Immature natural killer cell (primary cell): ENCODE results near the gene LASP1NB.

Experiments used
- DNase-seq, 3 donors: peaks; one replicate each; pipeline ENCODE4 v3.0.0; 2022; ENCODE audit warnings: mixed read lengths in 1 of 3
- H3K27ac Mint-ChIP-seq, 6 donors: one replicate each; pipeline ENCODE4 v1.8.0; 2020; ENCODE audit warnings: mixed read lengths in 6 of 6, mild to moderate bottlenecking in 5 of 6, inconsistent platforms in 4 of 6, moderate library complexity in 3 of 6
- H3K27me3 Mint-ChIP-seq, 3 donors: one replicate each; pipeline ENCODE4 v1.8.0; 2020 to 2021; ENCODE audit warnings: low read depth in 3 of 3, mild to moderate bottlenecking in 3 of 3, mixed read lengths in 3 of 3, moderate library complexity in 3 of 3, inconsistent platforms in 1 of 3
- H3K36me3 Mint-ChIP-seq, 3 donors: one replicate each; pipeline ENCODE4 v1.8.0; 2020; ENCODE audit warnings: mixed read lengths in 3 of 3, inconsistent platforms in 2 of 3, mild to moderate bottlenecking in 2 of 3
- H3K4me1 Mint-ChIP-seq, 2 donors: one replicate each; pipeline ENCODE4 v1.8.0; 2020; ENCODE audit warnings: inconsistent platforms in 2 of 2, mild to moderate bottlenecking in 2 of 2, mixed read lengths in 2 of 2, moderate library complexity in 1 of 2
- H3K4me3 Mint-ChIP-seq, 5 donors: one replicate each; pipeline ENCODE4 v1.8.0; 2020; ENCODE audit warnings: mild to moderate bottlenecking in 5 of 5, mixed read lengths in 5 of 5, inconsistent platforms in 3 of 5, moderate library complexity in 3 of 5
- H3K9me3 Mint-ChIP-seq, 6 donors: one replicate each; pipeline ENCODE4 v1.8.0; 2020; ENCODE audit warnings: mild to moderate bottlenecking in 6 of 6, mixed read lengths in 6 of 6, inconsistent platforms in 4 of 6, moderate library complexity in 3 of 6

The LASP1NB gene

DNA sequence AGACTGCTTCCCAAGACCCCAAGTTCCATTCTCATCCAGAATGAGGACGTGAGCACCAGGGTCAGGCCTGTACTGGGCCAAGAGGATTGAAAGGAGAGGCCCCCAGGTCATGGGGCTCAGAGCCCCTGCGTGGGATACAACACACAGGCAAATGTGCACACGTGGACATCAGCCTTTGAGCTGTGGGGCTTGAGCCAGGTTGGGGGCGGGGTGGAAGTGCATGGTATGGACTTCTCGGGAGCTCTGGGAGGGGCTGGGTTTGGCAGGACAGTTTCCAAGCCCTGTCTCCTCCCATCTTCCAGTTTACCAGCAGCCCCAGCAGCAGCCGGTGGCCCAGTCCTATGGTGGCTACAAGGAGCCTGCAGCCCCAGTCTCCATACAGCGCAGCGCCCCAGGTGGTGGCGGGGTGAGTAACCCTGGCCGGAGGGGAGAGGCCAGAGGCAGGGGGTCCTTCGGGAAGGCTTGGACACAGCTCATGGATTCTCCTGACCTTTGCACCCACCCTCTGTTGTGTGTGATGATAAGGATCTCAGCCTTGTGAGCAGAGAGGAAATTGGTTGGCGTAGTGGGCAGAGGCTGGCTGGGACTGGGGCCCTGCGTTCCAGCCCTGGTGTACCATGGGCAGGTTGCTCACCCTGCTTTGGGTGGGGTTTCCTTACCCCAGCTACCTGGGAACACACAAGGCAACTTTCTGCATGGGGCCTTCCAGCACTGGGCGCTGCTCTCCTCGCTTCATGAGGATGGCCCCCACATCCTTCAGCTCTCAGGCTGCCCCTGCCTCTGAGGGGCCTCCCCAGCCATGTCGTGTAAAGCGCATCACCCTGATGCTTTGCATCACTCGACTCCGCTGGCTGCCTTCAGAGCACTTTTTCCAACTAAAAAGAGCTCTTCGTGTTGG, 10.4 kb upstream of the LASP1NB start:
- H3K4me3 Mint-ChIP-seq: peak overlapping the region in 4 of 5 donors; percentile 6 to 41 (median 29)
- peaks cover 65 to 69% of the 10 kb centered on the region in 2 donors for H3K4me1 Mint-ChIP-seq
- no peak for DNase-seq
- peak overlapping the region; percentile 85 to 93 (median 88) for H3K27ac Mint-ChIP-seq
- H3K9me3 Mint-ChIP-seq: no peaks in the 10 kb centered on the region
- H3K36me3 Mint-ChIP-seq: peaks cover 12 to 32% (median 14%) of the 10 kb centered on the region in 3 donors
- peaks cover 10 to 15% (median 11%) of the 10 kb centered on the region in 3 donors for H3K27me3 Mint-ChIP-seq

DNA sequence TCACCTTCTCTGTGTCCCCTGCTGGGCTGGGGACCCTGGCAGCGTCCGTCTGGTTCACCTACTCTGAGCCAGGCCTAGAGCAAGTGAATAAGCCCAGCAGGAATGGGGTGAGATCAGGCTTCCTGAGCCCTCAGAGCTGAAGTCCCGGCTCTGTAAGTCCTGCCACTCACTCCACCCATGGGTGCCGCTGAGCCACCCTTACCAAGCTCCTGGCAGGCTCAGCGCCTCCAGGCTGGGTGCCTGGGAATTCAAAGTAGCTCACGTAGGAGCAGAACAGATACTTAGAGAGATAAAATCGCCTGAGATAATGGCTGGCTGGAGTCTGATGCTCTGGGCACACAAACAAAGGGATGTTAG, 9.8 kb upstream of the LASP1NB start:
- peak overlapping the region in 1 of 5 donors; percentile 27 for H3K4me3 Mint-ChIP-seq
- no peak for DNase-seq
- no peaks in the 10 kb centered on the region for H3K9me3 Mint-ChIP-seq
- peaks cover 12 to 35% (median 14%) of the 10 kb centered on the region in 3 donors for H3K36me3 Mint-ChIP-seq
- H3K27me3 Mint-ChIP-seq: peaks cover 10 to 15% (median 11%) of the 10 kb centered on the region in 3 donors
- peaks cover 64 to 67% of the 10 kb centered on the region in 2 donors for H3K4me1 Mint-ChIP-seq
- H3K27ac Mint-ChIP-seq: peak overlapping the region; percentile 36 to 85 (median 66)

GRCh38 chr17:38916771-38917170, 8.6 kb upstream of the LASP1NB start:
- Mint-ChIP-seq H3K4me3 (peak overlapping the region in 2 of 5 donors; percentile 2 to 35), H3K27me3 (peaks cover 10 to 13% (median 11%) of the 10 kb centered on the region in 3 donors), H3K27ac (peak overlapping the region; percentile 5 to 87 (median 76)), H3K36me3 (peaks cover 12 to 39% (median 14%) of the 10 kb centered on the region in 3 donors), H3K9me3 (no peaks in the 10 kb centered on the region), H3K4me1 (peaks cover 62 to 68% of the 10 kb centered on the region in 2 donors)
- no peak for DNase-seq

- H3K4me3 Mint-ChIP-seq: peak overlapping the region in 2 of 5 donors; percentile 2 to 35
- H3K9me3 Mint-ChIP-seq: no peaks in the 10 kb centered on the region
- peaks cover 12 to 42% (median 14%) of the 10 kb centered on the region in 3 donors for H3K36me3 Mint-ChIP-seq
- peaks cover 11 to 13% (median 12%) of the 10 kb centered on the region in 3 donors for H3K27me3 Mint-ChIP-seq
- H3K4me1 Mint-ChIP-seq: peaks cover 58 to 68% of the 10 kb centered on the region in 2 donors
- H3K27ac Mint-ChIP-seq: peak overlapping the region; percentile 5 to 87 (median 74)
- DNase-seq: no peak
Measured at GRCh38 chr17:38917259-38917658, 8.2 kb upstream of the LASP1NB start.

DNA sequence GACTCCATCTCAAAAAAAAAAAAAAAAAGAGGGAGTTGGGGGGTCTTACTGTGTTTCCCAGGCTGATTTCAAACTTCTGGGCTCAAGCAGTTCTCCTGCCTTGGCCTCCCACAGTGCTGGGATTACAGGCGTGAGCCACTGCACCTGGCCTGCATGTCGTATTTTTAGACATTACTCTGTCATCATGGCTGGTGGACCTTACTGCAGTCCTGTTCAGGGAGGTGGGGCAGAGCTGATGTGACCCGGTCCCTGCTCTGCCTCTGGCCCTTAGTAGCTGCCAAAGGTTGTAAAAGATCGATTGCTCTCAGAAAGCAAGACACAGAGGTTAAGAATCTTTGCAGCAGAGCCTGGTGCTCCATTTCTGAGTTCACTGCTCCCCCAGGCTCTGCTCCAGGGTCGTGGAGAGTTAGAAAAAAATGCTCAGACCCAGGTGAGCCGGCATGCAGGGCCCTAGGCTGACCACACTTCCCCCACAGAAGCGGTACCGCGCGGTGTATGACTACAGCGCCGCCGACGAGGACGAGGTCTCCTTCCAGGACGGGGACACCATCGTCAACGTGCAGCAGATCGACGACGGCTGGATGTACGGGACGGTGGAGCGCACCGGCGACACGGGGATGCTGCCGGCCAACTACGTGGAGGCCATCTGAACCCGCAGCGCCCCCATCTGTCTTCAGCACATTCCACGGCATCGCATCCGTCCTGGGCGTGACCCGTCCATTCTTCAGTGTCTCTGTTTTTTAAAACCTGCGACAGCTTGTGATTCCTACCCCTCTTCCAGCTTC, 7.1 kb upstream of the LASP1NB start:
- H3K27ac Mint-ChIP-seq: peak overlapping the region in 3 of 6 donors; percentile 4 to 62 (median 21)
- H3K36me3 Mint-ChIP-seq: peaks cover 12 to 42% (median 14%) of the 10 kb centered on the region in 3 donors
- H3K4me1 Mint-ChIP-seq: peaks cover 47 to 58% of the 10 kb centered on the region in 2 donors

GRCh38 chr17:38918916-38919315, 6.5 kb upstream of the LASP1NB start:
- H3K4me1 Mint-ChIP-seq: peaks cover 45 to 56% of the 10 kb centered on the region in 2 donors
- peaks cover 12 to 42% (median 14%) of the 10 kb centered on the region in 3 donors for H3K36me3 Mint-ChIP-seq
- no peak overlapping the region for H3K4me3 Mint-ChIP-seq
- H3K9me3 Mint-ChIP-seq: no peaks in the 10 kb centered on the region
- peaks cover 12 to 15% (median 14%) of the 10 kb centered on the region in 3 donors for H3K27me3 Mint-ChIP-seq
- H3K27ac Mint-ChIP-seq: peak overlapping the region in 1 of 6 donors; percentile 41
- no peak for DNase-seq

More for the DNA sequence above, 7.1 kb upstream of the LASP1NB start:
- Mint-ChIP-seq H3K9me3 (no peaks in the 10 kb centered on the region), H3K27me3 (peaks cover 12 to 15% (median 13%) of the 10 kb centered on the region in 3 donors), H3K4me3 (no peak overlapping the region)
- no peak for DNase-seq

DNA sequence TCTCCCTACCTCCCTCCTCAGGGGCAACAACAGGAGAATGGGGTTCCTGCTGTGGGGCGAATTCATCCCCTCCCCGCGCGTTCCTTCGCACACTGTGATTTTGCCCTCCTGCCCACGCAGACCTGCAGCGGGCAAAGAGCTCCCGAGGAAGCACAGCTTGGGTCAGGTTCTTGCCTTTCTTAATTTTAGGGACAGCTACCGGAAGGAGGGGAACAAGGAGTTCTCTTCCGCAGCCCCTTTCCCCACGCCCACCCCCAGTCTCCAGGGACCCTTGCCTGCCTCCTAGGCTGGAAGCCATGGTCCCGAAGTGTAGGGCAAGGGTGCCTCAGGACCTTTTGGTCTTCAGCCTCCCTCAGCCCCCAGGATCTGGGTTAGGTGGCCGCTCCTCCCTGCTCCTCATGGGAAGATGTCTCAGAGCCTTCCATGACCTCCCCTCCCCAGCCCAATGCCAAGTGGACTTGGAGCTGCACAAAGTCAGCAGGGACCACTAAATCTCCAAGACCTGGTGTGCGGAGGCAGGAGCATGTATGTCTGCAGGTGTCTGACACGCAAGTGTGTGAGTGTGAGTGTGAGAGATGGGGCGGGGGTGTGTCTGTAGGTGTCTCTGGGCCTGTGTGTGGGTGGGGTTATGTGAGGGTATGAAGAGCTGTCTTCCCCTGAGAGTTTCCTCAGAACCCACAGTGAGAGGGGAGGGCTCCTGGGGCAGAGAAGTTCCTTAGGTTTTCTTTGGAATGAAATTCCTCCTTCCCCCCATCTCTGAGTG, 5.9 kb upstream of the LASP1NB start:
- peak overlapping the region in 5 of 6 donors; percentile 29 to 80 (median 76) for H3K27ac Mint-ChIP-seq
- H3K36me3 Mint-ChIP-seq: peaks cover 10 to 37% (median 12%) of the 10 kb centered on the region in 3 donors
- H3K4me3 Mint-ChIP-seq: no peak overlapping the region
- H3K4me1 Mint-ChIP-seq: peaks cover 39 to 52% of the 10 kb centered on the region in 2 donors
- peaks cover 12 to 13% (median 12%) of the 10 kb centered on the region in 3 donors for H3K27me3 Mint-ChIP-seq
- H3K9me3 Mint-ChIP-seq: no peaks in the 10 kb centered on the region
- DNase-seq: no peak

- H3K4me1 Mint-ChIP-seq: peaks cover 39 to 53% of the 10 kb centered on the region in 2 donors
- peak overlapping the region; percentile 9 to 82 (median 80) for H3K27ac Mint-ChIP-seq
- no peak overlapping the region for H3K4me3 Mint-ChIP-seq
- H3K9me3 Mint-ChIP-seq: no peaks in the 10 kb centered on the region
- no peak for DNase-seq
- peaks cover 9 to 33% (median 12%) of the 10 kb centered on the region in 3 donors for H3K36me3 Mint-ChIP-seq
- peaks cover 12% of the 10 kb centered on the region in 3 donors for H3K27me3 Mint-ChIP-seq
Measured at GRCh38 chr17:38920374-38921291, 4.8 kb upstream of the LASP1NB start.

DNA sequence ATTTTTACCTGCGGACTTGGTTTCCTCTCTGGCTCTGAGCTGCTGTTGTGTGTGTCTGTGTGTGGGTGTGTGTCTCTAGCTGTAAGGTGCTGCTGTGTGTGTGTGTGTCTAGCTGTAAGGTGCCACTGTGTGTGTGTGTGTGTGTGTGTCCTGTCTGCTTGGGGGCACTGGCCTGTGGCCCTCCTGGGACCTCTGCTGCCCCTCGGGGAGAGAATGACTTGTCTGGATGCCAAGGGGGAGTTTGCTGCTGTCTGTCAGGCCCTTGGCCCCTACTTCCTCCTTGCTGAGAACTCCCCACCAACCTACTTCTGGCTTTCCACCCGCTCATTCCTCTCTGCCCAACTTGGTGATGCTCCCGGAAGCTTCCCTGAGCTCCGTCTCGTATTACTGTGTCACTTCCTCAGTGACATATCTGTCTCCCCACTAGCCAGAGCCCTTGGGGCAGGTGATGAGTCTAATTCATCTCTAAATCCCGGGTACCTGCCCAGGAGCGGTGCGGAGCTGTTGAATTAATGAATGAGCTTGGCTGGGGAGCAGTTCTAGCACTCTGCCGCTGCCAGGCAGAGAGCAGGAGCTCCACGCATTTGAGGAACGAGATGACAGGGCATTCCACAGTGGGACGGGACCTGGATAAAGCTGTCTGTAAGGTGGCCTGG, 3.5 kb upstream of the LASP1NB start:
- H3K9me3 Mint-ChIP-seq: no peaks in the 10 kb centered on the region
- DNase-seq: no peak
- no peak overlapping the region for H3K4me3 Mint-ChIP-seq
- H3K27ac Mint-ChIP-seq: peak overlapping the region; percentile 9 to 82 (median 63)
- H3K36me3 Mint-ChIP-seq: peaks cover 5 to 25% (median 8%) of the 10 kb centered on the region in 3 donors
- peaks cover 42 to 56% of the 10 kb centered on the region in 2 donors for H3K4me1 Mint-ChIP-seq
- H3K27me3 Mint-ChIP-seq: peaks cover 10 to 12% (median 11%) of the 10 kb centered on the region in 3 donors

- H3K27me3 Mint-ChIP-seq: peaks cover 5 to 8% (median 6%) of the 10 kb centered on the region in 3 donors
- H3K4me1 Mint-ChIP-seq: peaks cover 43 to 53% of the 10 kb centered on the region in 2 donors
- peaks cover 0 to 19% (median 4%) of the 10 kb centered on the region in 3 donors for H3K36me3 Mint-ChIP-seq
- H3K27ac Mint-ChIP-seq: peak overlapping the region in 4 of 6 donors; percentile 7 to 82 (median 42)
- H3K4me3 Mint-ChIP-seq: no peak overlapping the region
- no peaks in the 10 kb centered on the region for H3K9me3 Mint-ChIP-seq
- DNase-seq: no peak
Measured at GRCh38 chr17:38922538-38923297, 2.7 kb upstream of the LASP1NB start.

- Mint-ChIP-seq H3K27me3 (peaks cover 2 to 4% (median 2%) of the 10 kb centered on the region in 3 donors), H3K36me3 (peaks cover 0 to 5% (median 4%) of the 10 kb centered on the region in 3 donors), H3K4me1 (peaks cover 32 to 40% of the 10 kb centered on the region in 2 donors), H3K4me3 (no peak overlapping the region), H3K9me3 (no peaks in the 10 kb centered on the region), H3K27ac (peak overlapping the region; percentile 8 to 73 (median 56))
- no peak for DNase-seq
Measured at GRCh38 chr17:38926293-38927070, 1.1 kb downstream of the LASP1NB start.
